Hippocampal formation (tissue), 2 donors: Measurements from ENCODE around the gene DCUN1D3.

Experiments
- DNase-seq, 2 donors: peaks; one replicate each; lab custom pipeline; 2025; lab: John Stamatoyannopoulos, UW

Gene DCUN1D3

GRCh38 chr16:20918486-20919239 is 18.5 kb upstream of the DCUN1D3 start:
- DNase-seq, result no peak

GRCh38 chr16:20916942-20917341 is 16.8 kb upstream of the DCUN1D3 start:
- no peak for DNase-seq

DNA sequence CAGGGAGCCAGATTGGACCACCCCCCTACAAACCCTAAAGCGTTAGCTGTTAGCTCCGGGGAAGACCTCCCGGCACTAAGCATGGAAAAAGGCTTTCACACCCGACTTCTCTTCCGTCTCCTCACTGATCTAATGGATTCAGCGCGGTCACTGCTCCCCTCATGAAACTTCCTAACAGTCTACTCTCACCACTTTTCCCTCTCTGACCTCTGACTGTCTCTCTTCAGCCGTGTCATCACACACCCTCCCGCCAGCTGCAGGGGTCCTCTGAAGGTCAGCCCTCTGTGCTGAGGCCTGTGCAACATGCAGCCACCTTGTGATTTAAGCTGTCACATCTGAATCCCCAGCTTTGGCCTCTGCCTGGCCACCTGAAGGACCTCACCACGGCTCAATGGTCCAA is 16.1 kb upstream of the DCUN1D3 start:
- no peak for DNase-seq

- no peak for DNase-seq
Observed at GRCh38 chr16:20911361-20911760, 11.2 kb upstream of the DCUN1D3 start.

DNA sequence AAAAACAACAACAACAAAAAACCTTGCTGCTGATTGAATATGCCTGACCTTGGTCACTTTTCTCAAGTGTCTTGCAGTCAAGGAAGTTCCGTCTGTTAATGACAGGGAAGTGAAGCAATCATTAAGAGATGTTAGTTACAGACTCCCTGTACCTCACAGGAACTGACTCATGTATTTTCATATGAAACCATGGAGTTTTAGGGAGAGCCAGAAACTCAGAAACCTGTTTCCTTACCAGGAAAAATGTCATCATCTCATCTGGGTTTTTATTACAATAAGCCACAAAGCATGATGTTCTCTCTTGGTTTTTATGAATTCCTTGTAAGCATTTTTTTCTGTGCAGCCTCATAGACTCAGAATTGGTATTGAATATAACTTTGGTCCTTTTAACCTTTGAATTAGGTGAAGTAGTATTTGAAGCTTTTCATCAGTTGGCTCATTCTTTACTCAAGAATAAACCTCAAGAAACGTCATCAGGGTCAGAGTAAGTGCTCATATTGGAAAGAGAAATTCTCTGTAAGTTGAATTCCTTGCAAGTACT is 10.7 kb upstream of the DCUN1D3 start:
- DNase-seq, result no peak

DNA sequence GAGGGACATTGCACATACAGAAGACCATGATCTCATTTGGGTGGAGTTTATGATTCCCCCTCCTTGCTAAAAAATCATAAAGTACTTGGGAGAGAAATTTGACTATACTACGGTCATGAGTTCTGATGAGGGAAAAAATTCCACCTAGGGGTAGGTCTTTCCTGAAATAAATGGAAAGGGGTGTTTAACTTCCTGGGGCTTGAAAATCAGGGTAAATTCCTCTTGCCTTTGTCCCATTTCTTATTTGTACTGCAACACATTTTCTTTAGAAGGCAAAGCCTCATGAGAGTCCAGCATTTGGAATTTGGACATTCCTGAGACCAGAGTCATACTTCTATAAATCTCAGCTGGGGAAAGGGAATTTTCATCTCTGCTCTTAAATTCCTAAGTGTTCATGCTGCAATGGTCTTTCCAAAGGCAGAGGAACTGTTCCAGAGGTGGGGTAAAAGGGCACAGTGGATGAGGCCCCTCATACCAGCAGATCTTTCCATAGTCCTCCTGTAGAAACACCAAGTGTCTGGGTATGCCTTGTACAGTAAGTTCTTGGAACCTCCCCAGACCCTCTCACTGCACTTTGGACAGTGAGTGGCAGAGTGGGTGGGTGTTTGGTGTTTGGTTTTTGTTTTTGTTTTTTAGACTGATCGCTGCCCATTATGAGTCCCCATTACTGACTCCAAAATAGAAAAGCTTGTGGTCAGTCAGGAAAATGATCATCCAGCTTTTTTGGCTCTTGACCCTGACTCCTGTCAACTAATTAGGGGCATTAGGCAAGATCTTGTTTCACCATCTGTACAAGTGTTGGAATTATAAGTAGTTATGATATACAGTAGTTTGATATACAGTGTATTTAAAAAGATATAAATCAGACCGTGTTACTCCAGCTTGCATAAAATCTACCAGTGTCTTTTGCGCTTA is 6.4 kb upstream of the DCUN1D3 start:
- DNase-seq, result no peak

GRCh38 chr16:20905576-20905975 is 5.4 kb upstream of the DCUN1D3 start:
- DNase-seq, result no peak

DNA sequence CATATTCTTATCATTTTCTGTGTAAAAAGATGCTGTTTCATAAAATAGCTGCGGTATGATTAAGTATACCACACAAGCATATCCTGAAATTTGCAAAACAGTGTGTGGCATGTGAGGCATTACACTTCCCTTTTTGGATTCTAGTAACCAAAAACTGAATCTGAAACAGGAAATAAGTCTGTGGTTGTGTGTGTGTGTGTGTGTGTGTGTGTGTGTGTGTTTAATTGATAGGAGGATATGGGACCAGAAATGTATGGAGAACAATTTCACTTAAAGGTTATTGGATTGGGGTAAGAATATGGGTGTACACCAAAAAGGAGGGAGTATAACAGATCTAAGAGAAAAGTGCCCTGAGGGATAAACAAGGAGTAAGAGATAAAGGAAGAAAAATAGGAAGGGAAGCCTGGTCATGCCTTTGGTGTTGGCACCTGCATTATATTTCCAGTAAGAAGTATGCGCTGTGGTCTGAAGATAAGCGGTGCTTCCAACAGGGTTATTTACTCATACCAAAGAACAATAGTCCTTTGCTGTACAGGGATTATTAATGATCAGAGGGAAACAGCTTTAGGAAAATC is 4.4 kb upstream of the DCUN1D3 start:
- DNase-seq, result no peak

DNA sequence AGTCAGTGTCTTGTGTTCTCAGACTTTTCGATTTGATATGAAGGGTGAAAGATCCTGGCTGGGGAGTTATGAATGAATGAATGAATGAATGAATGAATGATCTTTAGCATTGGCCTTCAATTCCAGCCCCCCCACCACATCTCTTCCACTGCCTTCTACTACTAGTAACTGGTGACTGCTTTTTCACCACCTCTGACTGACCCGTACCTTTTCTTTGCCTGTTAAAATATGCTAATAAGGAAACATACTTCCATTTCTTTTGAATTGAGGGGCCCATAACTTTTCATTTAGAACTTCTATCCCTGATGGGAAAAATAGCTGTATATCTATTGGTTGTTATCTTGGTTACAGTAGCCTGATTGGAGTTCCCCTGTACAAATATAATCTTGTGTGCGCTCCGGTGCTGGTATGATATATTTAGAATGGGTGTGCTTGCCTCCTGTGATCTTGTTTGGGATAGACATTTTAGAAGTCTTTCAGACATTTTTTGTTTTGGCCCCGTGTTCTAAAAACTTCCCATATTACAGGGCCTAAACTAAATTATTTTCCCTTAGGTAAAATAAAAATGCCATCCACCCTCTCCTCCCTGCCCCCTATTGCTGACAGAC is 3.8 kb upstream of the DCUN1D3 start:
- DNase-seq, result no peak

GRCh38 chr16:20903116-20903898 is 3.1 kb upstream of the DCUN1D3 start:
- no peak for DNase-seq

DNA sequence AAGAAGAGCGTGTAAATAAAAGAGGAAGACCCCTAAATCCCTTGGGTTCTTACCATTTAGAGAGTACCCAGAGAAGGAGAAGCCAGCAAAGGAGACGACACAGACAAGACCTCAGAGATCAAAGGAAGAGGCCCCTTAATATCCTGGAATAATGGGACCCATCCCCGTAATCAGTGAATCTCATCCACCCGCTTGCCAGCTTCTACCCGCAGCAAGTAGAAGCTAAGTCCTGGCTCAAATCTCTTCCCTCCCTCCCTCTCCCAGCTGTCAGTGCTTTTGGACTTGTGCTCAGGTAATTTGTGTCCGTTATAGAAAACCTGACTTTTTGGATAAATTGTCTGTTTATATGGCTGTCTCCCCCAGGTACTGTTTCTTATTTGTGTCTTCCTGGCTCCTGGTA is 2.3 kb upstream of the DCUN1D3 start:
- no peak for DNase-seq

DNA sequence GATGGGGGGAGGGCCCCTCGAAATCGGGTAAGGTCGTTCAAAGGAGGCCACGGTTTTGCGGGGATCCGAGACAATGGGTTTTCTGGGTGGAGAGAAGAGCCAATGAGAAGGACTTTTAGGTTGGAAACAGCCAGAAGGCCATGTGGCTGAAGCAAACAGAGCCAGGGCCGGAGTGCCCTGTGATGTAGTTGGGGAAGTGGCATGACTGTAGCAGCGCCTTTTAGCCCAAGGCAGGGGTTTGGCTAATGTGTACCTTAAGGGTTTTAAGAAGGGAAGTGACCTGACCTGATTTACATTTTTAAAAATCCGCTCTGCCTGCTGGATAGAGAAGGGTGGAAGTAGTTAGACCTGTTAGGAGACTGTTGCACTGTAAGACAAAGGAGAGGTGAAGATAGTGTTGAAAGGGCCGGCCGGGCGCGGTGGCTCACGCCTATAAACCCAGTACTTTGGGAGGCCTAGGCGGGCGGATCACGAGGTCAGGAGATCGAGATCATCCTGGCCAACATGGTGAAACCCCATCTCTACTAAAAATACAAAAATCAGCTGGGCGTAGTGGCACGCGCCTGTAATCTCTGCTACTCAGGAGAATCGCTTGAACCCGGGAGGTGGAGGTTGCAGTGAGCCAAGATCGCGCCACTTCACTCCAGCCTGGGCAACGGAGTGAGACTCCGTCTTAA is 1.4 kb upstream of the DCUN1D3 start:
- DNase-seq, result peak in 1 of 2 donors; percentile 36

- no peak for DNase-seq
Observed at GRCh38 chr16:20901068-20901435, 894 bp upstream of the DCUN1D3 start.

DNA sequence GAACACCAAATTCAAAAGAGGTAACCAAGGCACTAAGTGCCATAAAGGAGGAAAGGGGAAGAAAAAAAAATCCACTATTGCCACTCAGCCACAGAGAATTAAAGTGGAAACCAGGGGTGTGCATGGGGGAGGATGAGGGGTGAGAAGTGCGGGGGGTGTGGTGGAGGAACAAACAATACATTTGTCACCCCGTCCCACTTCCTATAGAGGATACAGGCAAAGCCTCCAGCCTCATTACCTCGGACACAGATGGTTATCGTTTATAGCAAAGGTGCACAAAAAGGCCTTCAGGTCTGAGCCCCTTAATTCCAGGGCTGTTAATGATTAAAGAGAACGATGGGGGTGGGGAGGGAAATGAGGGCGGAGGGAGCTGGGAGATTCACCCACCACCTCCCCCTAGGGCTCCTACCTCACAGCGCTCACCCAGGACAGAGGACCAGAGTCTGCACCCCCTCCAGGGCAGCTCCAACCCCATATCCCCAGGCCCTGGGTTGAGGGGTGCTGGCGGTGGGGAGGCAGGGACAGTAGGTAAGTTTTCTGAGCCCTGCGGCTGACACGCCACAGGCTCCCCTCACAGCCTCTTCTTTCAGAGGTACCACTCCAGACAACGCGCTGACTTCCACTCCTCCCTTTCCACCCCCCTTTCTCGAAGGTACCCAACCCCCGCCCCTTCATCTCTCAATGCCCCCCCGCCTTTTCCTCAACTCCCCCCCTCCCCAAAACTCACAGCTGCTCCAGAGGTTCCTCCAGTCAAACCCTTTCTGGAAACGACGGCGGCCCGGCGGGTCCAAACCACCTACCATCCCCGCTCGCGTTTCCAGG is 470 bp downstream of the DCUN1D3 start:
- DNase-seq, result no peak

DNA sequence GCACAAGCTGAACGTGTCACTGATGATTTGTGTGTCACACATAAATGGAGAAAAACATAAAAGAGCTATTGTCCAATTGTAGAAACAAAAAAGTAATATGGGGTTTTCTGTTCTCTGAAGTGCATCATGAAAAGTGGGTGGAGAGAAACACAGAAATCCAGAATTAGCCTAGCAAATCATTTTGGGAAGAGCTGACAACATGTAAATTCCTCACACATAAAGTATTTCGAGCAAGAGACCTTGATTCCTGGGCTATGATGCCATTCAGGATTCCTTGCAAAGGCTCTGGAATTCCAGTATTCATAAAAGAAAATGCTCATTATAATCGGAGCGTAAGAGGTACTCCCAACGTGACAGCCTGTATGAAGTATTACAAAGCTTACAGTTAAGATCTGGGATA is 1.1 kb downstream of the DCUN1D3 start:
- DNase-seq, result no peak

DNA sequence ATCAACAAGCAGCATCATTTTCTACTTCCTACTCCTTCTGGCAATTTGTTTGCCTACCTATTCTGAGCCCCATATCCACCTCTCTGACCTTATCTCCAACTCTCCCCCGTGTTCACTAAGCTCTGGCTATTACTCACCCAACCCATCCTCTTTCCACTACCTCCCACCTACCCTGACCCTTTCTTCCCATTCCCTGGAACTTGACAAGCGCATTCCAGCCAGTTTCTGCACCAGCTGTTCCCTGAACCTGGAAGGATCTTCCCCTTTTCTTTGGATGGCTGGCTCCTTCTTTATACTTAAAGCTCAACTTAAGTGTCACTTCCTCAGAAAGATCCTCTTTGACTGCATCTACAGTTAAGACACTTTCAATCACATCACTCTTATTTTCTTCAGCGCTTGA is 2.2 kb downstream of the DCUN1D3 start:
- DNase-seq, result no peak

- DNase-seq, result no peak
Observed at GRCh38 chr16:20897253-20897897, 2.8 kb downstream of the DCUN1D3 start.

GRCh38 chr16:20894388-20894787 is 5.8 kb downstream of the DCUN1D3 start:
- DNase-seq, result no peak

GRCh38 chr16:20889625-20890275 is 10.4 kb downstream of the DCUN1D3 start:
- no peak for DNase-seq
